ENCODE results near the gene DYNC1I1.
"Not testable (repeated sequence)": the region's sequence is repeated elsewhere in the genome, so short reads cannot be mapped to it uniquely, and the experiment has no call there.

Gene DYNC1I1

DNA sequence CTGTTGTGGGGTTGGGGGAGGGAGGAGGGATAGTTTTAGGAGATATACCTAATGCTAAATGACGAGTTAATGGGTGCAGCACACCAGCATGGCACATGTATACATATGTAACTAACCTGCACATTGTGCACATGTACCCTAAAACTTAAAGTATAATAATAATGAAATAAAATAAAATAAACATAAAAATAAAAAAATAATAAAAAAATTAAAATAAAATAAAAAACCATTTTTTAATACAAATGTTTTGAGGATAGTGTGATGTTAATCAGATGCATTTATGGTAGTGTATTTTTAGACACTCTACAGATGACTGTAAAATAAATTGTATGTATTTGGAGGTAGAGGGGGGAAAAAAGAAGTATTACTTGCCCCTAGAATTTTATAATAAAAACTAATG is 172.5 kb downstream of the DYNC1I1 start:
- H3K4me1 ChIP-seq (ENCODE audit: control insufficient read depth, insufficient read depth, low read length); H3K27me3 ChIP-seq (replicated peaks; ENCODE audit: control insufficient read depth, insufficient read depth, low read length); H3K4me3 ChIP-seq (ENCODE audit: low read length); DNase-seq (ENCODE audit: low read depth); H3K36me3 ChIP-seq (ENCODE audit: control insufficient read depth, insufficient read depth, low read length, severe bottlenecking); H3K9ac ChIP-seq (ENCODE audit: low read length); H3K9me3 ChIP-seq (ENCODE audit: control insufficient read depth, low read length): not testable (repeated sequence)

GRCh38 chr7:95950698-95951097 is 178.3 kb downstream of the DYNC1I1 start:
- H3K9me3 ChIP-seq (ENCODE audit: control insufficient read depth, low read length), result no peaks in the 10 kb centered on the region

DNA sequence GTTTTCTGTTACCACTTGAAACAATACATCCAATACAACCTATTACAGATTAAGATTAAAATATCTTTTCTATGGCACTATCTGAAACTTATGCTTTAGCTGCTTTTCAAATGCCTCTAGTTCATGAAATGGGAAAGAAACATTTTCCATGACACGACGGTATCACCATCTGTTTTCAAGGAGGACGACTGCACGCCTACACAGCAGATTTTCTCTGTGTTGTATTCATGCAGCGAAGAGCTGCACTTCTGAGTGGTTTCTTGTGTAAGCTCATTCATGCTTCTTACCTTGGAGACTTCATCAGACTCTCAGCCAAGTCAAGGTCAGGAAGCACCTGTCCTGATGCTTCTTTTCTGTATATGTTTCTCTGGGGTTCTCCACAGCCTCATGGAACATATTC is 179.2 kb downstream of the DYNC1I1 start:
- no peaks in the 10 kb centered on the region for H3K9me3 ChIP-seq (ENCODE audit: control insufficient read depth, low read length)
- H3K36me3 ChIP-seq (ENCODE audit: control insufficient read depth, insufficient read depth, low read length, severe bottlenecking), result no peaks in the 10 kb centered on the region
- H3K4me1 ChIP-seq (ENCODE audit: control insufficient read depth, insufficient read depth, low read length), result peaks cover 5% of the 10 kb centered on the region
- no peak for DNase-seq (ENCODE audit: low read depth)
- no peaks in the 10 kb centered on the region for H3K27me3 ChIP-seq (replicated peaks; ENCODE audit: control insufficient read depth, insufficient read depth, low read length)
- H3K9ac ChIP-seq (ENCODE audit: low read length), result no peak overlapping the region
- H3K4me3 ChIP-seq (ENCODE audit: low read length), result no peak overlapping the region

More at GRCh38 chr7:95950698-95951097, 178.3 kb downstream of the DYNC1I1 start:
- no peak overlapping the region for H3K4me3 ChIP-seq (ENCODE audit: low read length)
- H3K27me3 ChIP-seq (replicated peaks; ENCODE audit: control insufficient read depth, insufficient read depth, low read length), result no peaks in the 10 kb centered on the region
- no peak overlapping the region for H3K9ac ChIP-seq (ENCODE audit: low read length)
- peaks cover 5% of the 10 kb centered on the region for H3K4me1 ChIP-seq (ENCODE audit: control insufficient read depth, insufficient read depth, low read length)
- H3K36me3 ChIP-seq (ENCODE audit: control insufficient read depth, insufficient read depth, low read length, severe bottlenecking), result no peaks in the 10 kb centered on the region
- peak; percentile 8 for DNase-seq (ENCODE audit: low read depth)

GRCh38 chr7:95951997-95952795 is 179.8 kb downstream of the DYNC1I1 start:
- no peak overlapping the region for H3K4me3 ChIP-seq (ENCODE audit: low read length)
- DNase-seq (ENCODE audit: low read depth), result no peak
- H3K4me1 ChIP-seq (ENCODE audit: control insufficient read depth, insufficient read depth, low read length), result peaks cover 5% of the 10 kb centered on the region
- no peaks in the 10 kb centered on the region for H3K36me3 ChIP-seq (ENCODE audit: control insufficient read depth, insufficient read depth, low read length, severe bottlenecking)
- no peak overlapping the region for H3K9ac ChIP-seq (ENCODE audit: low read length)
- H3K27me3 ChIP-seq (replicated peaks; ENCODE audit: control insufficient read depth, insufficient read depth, low read length), result no peaks in the 10 kb centered on the region
- H3K9me3 ChIP-seq (ENCODE audit: control insufficient read depth, low read length), result no peaks in the 10 kb centered on the region

GRCh38 chr7:95952851-95953250 is 180.5 kb downstream of the DYNC1I1 start:
- Histone ChIP-seq H3K4me3 (ENCODE audit: low read length) (no peak overlapping the region), H3K36me3 (ENCODE audit: control insufficient read depth, insufficient read depth, low read length, severe bottlenecking) (no peaks in the 10 kb centered on the region), H3K9me3 (ENCODE audit: control insufficient read depth, low read length) (no peaks in the 10 kb centered on the region), H3K27me3 (replicated peaks; ENCODE audit: control insufficient read depth, insufficient read depth, low read length) (no peaks in the 10 kb centered on the region), H3K9ac (ENCODE audit: low read length) (no peak overlapping the region), H3K4me1 (ENCODE audit: control insufficient read depth, insufficient read depth, low read length) (peaks cover 5% of the 10 kb centered on the region)
- no peak for DNase-seq (ENCODE audit: low read depth)

- Histone ChIP-seq H3K9ac (ENCODE audit: low read length) (no peak overlapping the region), H3K4me1 (ENCODE audit: control insufficient read depth, insufficient read depth, low read length) (no peaks in the 10 kb centered on the region), H3K27me3 (replicated peaks; ENCODE audit: control insufficient read depth, insufficient read depth, low read length) (no peaks in the 10 kb centered on the region), H3K9me3 (ENCODE audit: control insufficient read depth, low read length) (no peaks in the 10 kb centered on the region), H3K4me3 (ENCODE audit: low read length) (no peak overlapping the region), H3K36me3 (ENCODE audit: control insufficient read depth, insufficient read depth, low read length, severe bottlenecking) (no peaks in the 10 kb centered on the region)
- DNase-seq (ENCODE audit: low read depth), result no peak
Observed at GRCh38 chr7:95955748-95956147, 183.4 kb downstream of the DYNC1I1 start.

- DNase-seq (ENCODE audit: low read depth), result no peak
- no peak overlapping the region for H3K9ac ChIP-seq (ENCODE audit: low read length)
- no peak overlapping the region for H3K4me3 ChIP-seq (ENCODE audit: low read length)
- no peaks in the 10 kb centered on the region for H3K27me3 ChIP-seq (replicated peaks; ENCODE audit: control insufficient read depth, insufficient read depth, low read length)
- H3K4me1 ChIP-seq (ENCODE audit: control insufficient read depth, insufficient read depth, low read length), result no peaks in the 10 kb centered on the region
- H3K9me3 ChIP-seq (ENCODE audit: control insufficient read depth, low read length), result no peaks in the 10 kb centered on the region
- H3K36me3 ChIP-seq (ENCODE audit: control insufficient read depth, insufficient read depth, low read length, severe bottlenecking), result no peaks in the 10 kb centered on the region
Observed at GRCh38 chr7:95957510-95957909, 185.2 kb downstream of the DYNC1I1 start.

GRCh38 chr7:95960706-95961244 is 188.4 kb downstream of the DYNC1I1 start:
- no peak for DNase-seq (ENCODE audit: low read depth)
- Histone ChIP-seq H3K4me1 (ENCODE audit: control insufficient read depth, insufficient read depth, low read length) (peaks cover 11% of the 10 kb centered on the region), H3K27me3 (replicated peaks; ENCODE audit: control insufficient read depth, insufficient read depth, low read length) (no peaks in the 10 kb centered on the region), H3K9me3 (ENCODE audit: control insufficient read depth, low read length) (no peaks in the 10 kb centered on the region), H3K4me3 (ENCODE audit: low read length) (no peak overlapping the region), H3K36me3 (ENCODE audit: control insufficient read depth, insufficient read depth, low read length, severe bottlenecking) (no peaks in the 10 kb centered on the region), H3K9ac (ENCODE audit: low read length) (no peak overlapping the region)

GRCh38 chr7:95963446-95963990 is 191.2 kb downstream of the DYNC1I1 start:
- Histone ChIP-seq H3K4me1 (ENCODE audit: control insufficient read depth, insufficient read depth, low read length) (peaks cover 11% of the 10 kb centered on the region), H3K9me3 (ENCODE audit: control insufficient read depth, low read length) (no peaks in the 10 kb centered on the region), H3K27me3 (replicated peaks; ENCODE audit: control insufficient read depth, insufficient read depth, low read length) (no peaks in the 10 kb centered on the region), H3K9ac (ENCODE audit: low read length) (no peak overlapping the region), H3K4me3 (ENCODE audit: low read length) (no peak overlapping the region), H3K36me3 (ENCODE audit: control insufficient read depth, insufficient read depth, low read length, severe bottlenecking) (no peaks in the 10 kb centered on the region)
- DNase-seq (ENCODE audit: low read depth), result no peak

DNA sequence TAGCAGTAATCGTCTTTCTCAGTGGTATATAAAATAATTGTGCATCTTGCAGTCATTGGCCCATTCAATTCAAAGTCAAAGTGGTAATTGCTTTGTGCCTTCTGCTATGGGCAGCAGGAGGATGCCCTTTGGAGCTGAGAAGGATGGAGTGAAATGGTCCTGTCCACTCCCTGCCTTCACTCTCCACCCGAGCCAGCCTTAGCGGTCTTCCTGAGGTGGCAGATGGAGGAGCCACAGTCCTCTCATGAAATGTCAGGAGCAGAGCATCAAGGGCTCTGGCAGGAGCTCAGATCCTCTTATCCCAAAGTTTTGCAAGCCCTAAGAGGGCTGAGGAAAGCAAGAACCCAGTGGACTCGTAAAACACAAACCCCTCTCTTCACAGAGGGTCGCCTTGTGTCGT is 199.4 kb downstream of the DYNC1I1 start:
- Histone ChIP-seq H3K27me3 (replicated peaks; ENCODE audit: control insufficient read depth, insufficient read depth, low read length) (no peaks in the 10 kb centered on the region), H3K36me3 (ENCODE audit: control insufficient read depth, insufficient read depth, low read length, severe bottlenecking) (no peaks in the 10 kb centered on the region), H3K9me3 (ENCODE audit: control insufficient read depth, low read length) (no peaks in the 10 kb centered on the region), H3K4me1 (ENCODE audit: control insufficient read depth, insufficient read depth, low read length) (no peaks in the 10 kb centered on the region), H3K9ac (ENCODE audit: low read length) (no peak overlapping the region), H3K4me3 (ENCODE audit: low read length) (no peak overlapping the region)
- DNase-seq (ENCODE audit: low read depth), result no peak

- no peaks in the 10 kb centered on the region for H3K9me3 ChIP-seq (ENCODE audit: control insufficient read depth, low read length)
- no peak overlapping the region for H3K9ac ChIP-seq (ENCODE audit: low read length)
- no peak for DNase-seq (ENCODE audit: low read depth)
- no peak overlapping the region for H3K4me3 ChIP-seq (ENCODE audit: low read length)
- H3K27me3 ChIP-seq (replicated peaks; ENCODE audit: control insufficient read depth, insufficient read depth, low read length), result no peaks in the 10 kb centered on the region
- H3K4me1 ChIP-seq (ENCODE audit: control insufficient read depth, insufficient read depth, low read length), result peaks cover 2% of the 10 kb centered on the region
- no peaks in the 10 kb centered on the region for H3K36me3 ChIP-seq (ENCODE audit: control insufficient read depth, insufficient read depth, low read length, severe bottlenecking)
Observed at GRCh38 chr7:95972523-95972922, 200.2 kb downstream of the DYNC1I1 start.
